ENCODE results near the gene EDAR. TPM values are rescaled to one million over a fixed set of nuclear protein-coding genes. Genes with fewer than 3 reads are reported as not detected.

EDAR gene
- polyA plus RNA-seq, 3 donors, result not detected

DNA sequence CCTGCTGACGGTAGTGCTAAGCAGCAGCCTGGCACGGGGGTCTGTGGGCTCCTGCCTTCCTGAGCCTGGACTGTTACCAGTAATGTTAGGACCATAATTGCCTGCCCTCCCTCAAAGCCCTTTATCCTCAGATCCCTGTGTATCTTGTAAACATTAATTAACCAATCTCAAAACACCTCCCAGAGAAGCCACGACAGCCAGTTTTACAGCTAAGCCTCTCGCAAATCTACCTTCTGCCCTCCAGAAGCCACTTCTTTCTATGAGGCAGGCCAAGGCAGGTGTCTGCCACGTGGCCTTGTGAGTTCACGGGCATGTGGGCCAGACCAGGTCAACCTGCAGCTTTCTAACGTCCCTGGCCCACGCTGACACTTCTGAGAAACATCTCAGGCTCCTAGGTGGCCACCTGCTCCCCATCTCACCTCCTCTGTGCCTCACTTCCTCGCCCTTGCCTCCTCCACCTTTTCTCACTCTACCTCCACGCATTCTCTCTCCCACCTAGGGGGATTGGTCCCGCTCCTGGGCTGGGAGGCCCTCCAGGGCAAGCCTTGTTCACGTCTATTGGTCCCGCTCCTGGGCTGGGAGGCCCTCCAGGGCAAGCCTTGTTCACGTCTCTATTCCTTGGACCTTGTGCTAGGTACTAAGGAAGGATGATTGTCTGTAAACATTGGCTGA, 64.3 kb downstream of the EDAR start:
- no peak overlapping the region for H3K4me3 Mint-ChIP-seq
- intact Hi-C loops (cut with micrococcal nuclease), result loop anchor here in 1 of 2 donors (10.0 kb wide), 1 partner anchor 580 kb away; no protein-coding TSS in a partner anchor
- H3K9ac ChIP-seq (ENCODE audit: insufficient read depth, low read length, poor library complexity, severe bottlenecking), result no peak overlapping the region
- TF ChIP-seq, protein P1, sequence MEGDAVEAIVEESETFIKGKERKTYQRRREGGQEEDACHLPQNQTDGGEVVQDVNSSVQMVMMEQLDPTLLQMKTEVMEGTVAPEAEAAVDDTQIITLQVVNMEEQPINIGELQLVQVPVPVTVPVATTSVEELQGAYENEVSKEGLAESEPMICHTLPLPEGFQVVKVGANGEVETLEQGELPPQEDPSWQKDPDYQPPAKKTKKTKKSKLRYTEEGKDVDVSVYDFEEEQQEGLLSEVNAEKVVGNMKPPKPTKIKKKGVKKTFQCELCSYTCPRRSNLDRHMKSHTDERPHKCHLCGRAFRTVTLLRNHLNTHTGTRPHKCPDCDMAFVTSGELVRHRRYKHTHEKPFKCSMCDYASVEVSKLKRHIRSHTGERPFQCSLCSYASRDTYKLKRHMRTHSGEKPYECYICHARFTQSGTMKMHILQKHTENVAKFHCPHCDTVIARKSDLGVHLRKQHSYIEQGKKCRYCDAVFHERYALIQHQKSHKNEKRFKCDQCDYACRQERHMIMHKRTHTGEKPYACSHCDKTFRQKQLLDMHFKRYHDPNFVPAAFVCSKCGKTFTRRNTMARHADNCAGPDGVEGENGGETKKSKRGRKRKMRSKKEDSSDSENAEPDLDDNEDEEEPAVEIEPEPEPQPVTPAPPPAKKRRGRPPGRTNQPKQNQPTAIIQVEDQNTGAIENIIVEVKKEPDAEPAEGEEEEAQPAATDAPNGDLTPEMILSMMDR (IDR thresholded peaks at IDR 0.05), result no peak
- H3K9me3 Mint-ChIP-seq, result peaks cover 0 to 2% (median 0%) of the 10 kb centered on the region in 7 donors
- no peak overlapping the region for H3K4me2 ChIP-seq (replicated peaks; ENCODE audit: extremely low read depth, low read length, poor library complexity, severe bottlenecking)
- H3K79me2 ChIP-seq (ENCODE audit: insufficient read depth, low read length), result no peaks in the 10 kb centered on the region
- no peaks in the 10 kb centered on the region for H3K36me3 ChIP-seq (replicated peaks in 1 of 2; ENCODE audit: control insufficient read depth in 1 of 2, insufficient read depth in 2 of 2, low read length in 2 of 2)
- DNase-seq, result no peak
- H3K4me1 ChIP-seq (ENCODE audit: control insufficient read depth in 1 of 2, insufficient read depth in 2 of 2, low read length in 2 of 2), result no peaks in the 10 kb centered on the region
- WGBS (ENCODE audit: insufficient coverage), result 94% methylated on average over 13 of the region's 14 CpGs
- no peak overlapping the region for H3K4me3 ChIP-seq (replicated peaks in 1 of 3; ENCODE audit: low read depth in 2 of 3, low read length in 3 of 3)
- H3K27ac ChIP-seq (ENCODE audit: low read depth in 1 of 2, low read length in 2 of 2), result no peak overlapping the region
- no peak overlapping the region for H3K27ac Mint-ChIP-seq
- H3K27me3 ChIP-seq (ENCODE audit: control insufficient read depth in 2 of 2, insufficient read depth in 2 of 2, low read length in 2 of 2), result no peaks in the 10 kb centered on the region
- no peaks in the 10 kb centered on the region for H3K9me3 ChIP-seq (replicated peaks in 1 of 2; ENCODE audit: control insufficient read depth in 1 of 2, insufficient read depth in 1 of 2, low read length in 2 of 2)
- H3K36me3 Mint-ChIP-seq, result no peaks in the 10 kb centered on the region
- no peaks in the 10 kb centered on the region for H3K4me1 Mint-ChIP-seq
- no peaks in the 10 kb centered on the region for H4K20me1 ChIP-seq (ENCODE audit: insufficient read depth, low read length)
- no peak overlapping the region for H2AFZ ChIP-seq (ENCODE audit: insufficient read depth, low read depth, low read length, poor library complexity, severe bottlenecking)
- peaks cover 0 to 4% (median 3%) of the 10 kb centered on the region in 3 donors for H3K27me3 Mint-ChIP-seq (ENCODE audit: low read depth in 3 of 3)

DNA sequence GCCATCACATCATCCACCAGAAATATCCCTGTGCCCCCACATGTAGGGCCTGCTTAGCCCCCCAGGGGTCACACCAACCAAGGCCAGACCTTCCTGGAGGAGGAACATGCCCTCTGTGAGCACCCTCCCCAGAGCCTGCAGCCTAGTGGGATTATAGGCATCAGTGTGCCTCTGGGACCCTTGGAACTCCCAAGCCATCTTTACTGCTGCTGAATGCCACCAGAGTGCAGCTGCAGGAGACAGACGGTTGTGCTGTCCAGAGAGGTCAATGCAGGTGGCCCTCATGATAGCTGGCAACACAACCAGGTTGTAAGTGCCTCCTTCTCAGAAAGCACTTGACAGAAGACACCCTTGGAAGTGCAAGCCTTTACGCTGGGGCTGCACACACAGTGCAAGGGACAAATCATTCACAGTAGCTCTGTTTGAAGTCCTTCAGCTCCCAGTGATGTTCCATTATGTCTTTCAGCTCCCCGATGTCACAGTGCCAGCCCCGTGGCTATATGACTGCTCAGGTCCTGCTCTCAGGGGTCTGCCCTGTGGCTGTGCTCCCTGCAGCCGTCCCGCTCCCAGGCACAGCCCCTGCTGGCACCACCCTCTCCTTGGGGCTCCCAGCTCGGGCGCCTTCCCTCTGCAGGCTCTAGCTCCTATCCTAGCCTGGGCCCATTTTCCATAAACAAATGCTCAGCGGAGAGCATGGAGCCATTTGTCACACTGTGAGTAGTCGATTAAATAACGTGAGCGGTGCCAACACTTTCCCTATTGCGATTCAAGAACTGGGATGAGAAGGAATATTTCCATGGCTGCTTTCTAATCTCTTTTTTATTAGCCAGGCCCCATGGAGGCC, 65.1 kb downstream of the EDAR start:
- H3K9me3 ChIP-seq (replicated peaks in 1 of 2; ENCODE audit: control insufficient read depth in 1 of 2, insufficient read depth in 1 of 2, low read length in 2 of 2), result no peaks in the 10 kb centered on the region
- no peak overlapping the region for H3K27ac ChIP-seq (ENCODE audit: low read depth in 1 of 2, low read length in 2 of 2)
- 93% methylated on average over 13 of the region's 13 CpGs for WGBS (ENCODE audit: insufficient coverage)
- Mint-ChIP-seq H3K4me3 (no peak overlapping the region), H3K27me3 (ENCODE audit: low read depth in 3 of 3) (peaks cover 0 to 5% (median 3%) of the 10 kb centered on the region in 3 donors), H3K27ac (no peak overlapping the region), H3K4me1 (no peaks in the 10 kb centered on the region), H3K36me3 (no peaks in the 10 kb centered on the region), H3K9me3 (peaks cover 0 to 2% (median 0%) of the 10 kb centered on the region in 7 donors)
- no peak for DNase-seq
- no peaks in the 10 kb centered on the region for H3K4me1 ChIP-seq (ENCODE audit: control insufficient read depth in 1 of 2, insufficient read depth in 2 of 2, low read length in 2 of 2)
- TF ChIP-seq, protein P1 (IDR thresholded peaks at IDR 0.05), result no peak
- no peaks in the 10 kb centered on the region for H3K27me3 ChIP-seq (ENCODE audit: control insufficient read depth in 2 of 2, insufficient read depth in 2 of 2, low read length in 2 of 2)
- H2AFZ ChIP-seq (ENCODE audit: insufficient read depth, low read depth, low read length, poor library complexity, severe bottlenecking), result no peak overlapping the region
- no peak overlapping the region for H3K4me3 ChIP-seq (replicated peaks in 1 of 3; ENCODE audit: low read depth in 2 of 3, low read length in 3 of 3)
- H3K36me3 ChIP-seq (replicated peaks in 1 of 2; ENCODE audit: control insufficient read depth in 1 of 2, insufficient read depth in 2 of 2, low read length in 2 of 2), result no peaks in the 10 kb centered on the region
- no peaks in the 10 kb centered on the region for H4K20me1 ChIP-seq (ENCODE audit: insufficient read depth, low read length)
- H3K9ac ChIP-seq (ENCODE audit: insufficient read depth, low read length, poor library complexity, severe bottlenecking), result no peak overlapping the region
- H3K79me2 ChIP-seq (ENCODE audit: insufficient read depth, low read length), result no peaks in the 10 kb centered on the region
- intact Hi-C loops (cut with micrococcal nuclease), result loop anchor here in 1 of 2 donors (10.0 kb wide), 1 partner anchor 581 kb away; no protein-coding TSS in a partner anchor
- H3K4me2 ChIP-seq (replicated peaks; ENCODE audit: extremely low read depth, low read length, poor library complexity, severe bottlenecking), result no peak overlapping the region
